Measurements from ENCODE around the gene JADE2.
"Not testable (repeated sequence)": the region's sequence is repeated elsewhere in the genome, so short reads cannot be mapped to it uniquely, and the experiment has no call there.

Gene JADE2

GRCh38 chr5:134524826-134525682, at the start of gene JADE2:
TSS of gene JADE2 (plus strand) at chr5:134525670. CDS start at chr5:134535858, 10,188 bp downstream.
- DNase-seq: peak; percentile 90

GRCh38 chr5:134477462-134478245, 47.8 kb upstream of the JADE2 start:
- DNase-seq: no peak

- DNase-seq: no peak
Measured at GRCh38 chr5:134479839-134480238, 45.6 kb upstream of the JADE2 start.

GRCh38 chr5:134489227-134489944, 36.1 kb upstream of the JADE2 start:
- no peak for DNase-seq

GRCh38 chr5:134490255-134490924, 35.1 kb upstream of the JADE2 start:
- no peak for DNase-seq

- no peak for DNase-seq
Measured at GRCh38 chr5:134490925-134491271, 34.6 kb upstream of the JADE2 start.

- DNase-seq: no peak
Measured at GRCh38 chr5:134491841-134492442, 33.5 kb upstream of the JADE2 start.

- DNase-seq: no peak
Measured at GRCh38 chr5:134492568-134492967, 32.9 kb upstream of the JADE2 start.

GRCh38 chr5:134493461-134494055, 31.9 kb upstream of the JADE2 start:
- DNase-seq: no peak

- DNase-seq: no peak
Measured at GRCh38 chr5:134494780-134495179, 30.7 kb upstream of the JADE2 start.

GRCh38 chr5:134499905-134500304, 25.6 kb upstream of the JADE2 start:
- not testable (repeated sequence) for DNase-seq

GRCh38 chr5:134500699-134501430, 24.6 kb upstream of the JADE2 start:
- no peak for DNase-seq

- DNase-seq: no peak
Measured at GRCh38 chr5:134502259-134502658, 23.2 kb upstream of the JADE2 start.

- peak; percentile 51 for DNase-seq
Measured at GRCh38 chr5:134503088-134503936, 22.2 kb upstream of the JADE2 start.

- no peak for DNase-seq
Measured at GRCh38 chr5:134503937-134504437, 21.5 kb upstream of the JADE2 start.

- no peak for DNase-seq
Measured at GRCh38 chr5:134504629-134505300, 20.7 kb upstream of the JADE2 start.

- no peak for DNase-seq
Measured at GRCh38 chr5:134506054-134507039, 19.1 kb upstream of the JADE2 start.

GRCh38 chr5:134507452-134507851, 18.0 kb upstream of the JADE2 start:
- DNase-seq: no peak
